Mononuclear cell (primary cell): Measurements from ENCODE around the gene OSCAR. TPM values are rescaled to one million over a fixed set of nuclear protein-coding genes. Genes with fewer than 3 reads are reported as not detected.
A peak's percentile ranks its signal among the peaks of the same experiment; 100 is the strongest.

ENCODE experiments used
- H3K27me3 ChIP-seq: 2 replicates; pipeline ENCODE4 v1.6.0; 2011; ENCODE audit warnings: low read length, control low read depth; ENCODE audit not compliant: insufficient read depth
- H3K4me1 ChIP-seq: 2 replicates; pipeline ENCODE4 v1.5.1; 2011; ENCODE audit warnings: mild to moderate bottlenecking, low read length, control low read depth; ENCODE audit not compliant: insufficient read depth
- H3K4me3 ChIP-seq: 2 replicates; pipeline ENCODE4 v1.5.1; 2011; ENCODE audit warnings: mild to moderate bottlenecking, low read length, moderate library complexity
- H3K9me3 ChIP-seq: 2 replicates; pipeline ENCODE4 v1.5.1; 2011; ENCODE audit warnings: low read depth, mild to moderate bottlenecking, control low read depth, low read length
- total RNA-seq: library from RNA; depleted of rRNA; stranded (reverse); fragments of >200 nt; gene quantifications from one replicate; pipeline ENCODE4 v1.2.3, GENCODE V29; 2012

Gene OSCAR
- total RNA-seq, 1 donor = 8.7 TPM

- peaks cover 21% of the 10 kb centered on the region for H3K4me1 ChIP-seq
- H3K4me3 ChIP-seq = no peak overlapping the region
- no peaks in the 10 kb centered on the region for H3K27me3 ChIP-seq
- H3K9me3 ChIP-seq = no peaks in the 10 kb centered on the region
These were observed 23.3 kb downstream of the OSCAR start for GRCh38 chr19:54077334-54077733.

DNA sequence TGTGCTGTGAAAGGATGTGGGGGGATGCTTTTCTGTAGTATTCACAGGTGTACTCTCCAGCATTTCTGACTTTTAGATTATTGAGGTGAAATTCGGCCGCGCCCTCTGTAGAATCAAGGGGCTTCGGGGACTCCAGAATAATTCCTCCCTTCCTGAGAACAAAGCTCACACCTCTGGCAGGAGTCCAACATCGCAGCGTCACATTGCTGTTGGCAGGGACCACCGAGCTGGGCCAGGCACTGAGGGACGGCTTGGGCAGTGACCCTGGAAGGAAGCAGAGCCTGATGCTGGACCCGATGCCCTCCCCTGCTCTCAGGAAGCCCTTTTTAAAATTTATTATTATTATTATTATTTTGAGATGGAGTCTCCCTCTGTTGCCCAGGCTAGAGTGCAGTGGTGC lies 25.8 kb downstream of the OSCAR start:
- Histone ChIP-seq H3K4me3 (no peak overlapping the region), H3K27me3 (no peaks in the 10 kb centered on the region), H3K9me3 (no peaks in the 10 kb centered on the region), H3K4me1 (peaks cover 11% of the 10 kb centered on the region)

- H3K4me1 ChIP-seq = peaks cover 11% of the 10 kb centered on the region
- H3K9me3 ChIP-seq = no peaks in the 10 kb centered on the region
- no peak overlapping the region for H3K4me3 ChIP-seq
- no peaks in the 10 kb centered on the region for H3K27me3 ChIP-seq
These were observed 26.8 kb downstream of the OSCAR start for GRCh38 chr19:54073829-54074228.

GRCh38 chr19:54069470-54069869 lies 31.1 kb downstream of the OSCAR start:
- Histone ChIP-seq H3K27me3 (no peaks in the 10 kb centered on the region), H3K4me3 (no peak overlapping the region), H3K4me1 (no peaks in the 10 kb centered on the region), H3K9me3 (no peaks in the 10 kb centered on the region)

GRCh38 chr19:54063350-54064116 lies 37.1 kb downstream of the OSCAR start, which contains the start of gene VSTM1:
VSTM1 (minus strand) TSS chr19:54063897; CDS start chr19:54063777, 120 bp downstream.
- Histone ChIP-seq H3K4me3 (peak within 1 kb of the TSS; percentile 22), H3K27me3 (no peaks in the 10 kb centered on the region), H3K9me3 (no peaks in the 10 kb centered on the region), H3K4me1 (peaks cover 26% of the 10 kb centered on the region)

DNA sequence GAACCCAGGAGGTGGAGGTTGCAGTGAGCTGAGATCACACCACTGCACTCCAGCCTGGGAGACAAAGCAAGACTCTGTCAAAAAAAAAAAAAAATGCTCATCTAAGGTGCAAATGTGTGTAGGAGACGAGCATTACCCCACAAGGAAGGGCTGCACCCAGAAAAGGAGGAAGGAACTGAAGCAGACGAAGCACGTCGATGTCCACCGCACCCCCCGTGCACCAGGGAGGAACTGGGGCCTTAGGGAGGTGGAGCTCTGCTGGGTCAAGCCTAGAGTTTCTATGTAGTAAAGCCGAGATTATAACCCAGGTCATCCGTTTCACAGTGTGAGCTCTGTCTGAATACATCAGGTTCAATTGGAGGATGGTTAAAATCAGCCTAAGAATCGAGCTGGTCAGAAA lies 38.0 kb downstream of the OSCAR start:
- H3K4me3 ChIP-seq = no peak overlapping the region
- no peaks in the 10 kb centered on the region for H3K27me3 ChIP-seq
- peaks cover 26% of the 10 kb centered on the region for H3K4me1 ChIP-seq
- no peaks in the 10 kb centered on the region for H3K9me3 ChIP-seq

DNA sequence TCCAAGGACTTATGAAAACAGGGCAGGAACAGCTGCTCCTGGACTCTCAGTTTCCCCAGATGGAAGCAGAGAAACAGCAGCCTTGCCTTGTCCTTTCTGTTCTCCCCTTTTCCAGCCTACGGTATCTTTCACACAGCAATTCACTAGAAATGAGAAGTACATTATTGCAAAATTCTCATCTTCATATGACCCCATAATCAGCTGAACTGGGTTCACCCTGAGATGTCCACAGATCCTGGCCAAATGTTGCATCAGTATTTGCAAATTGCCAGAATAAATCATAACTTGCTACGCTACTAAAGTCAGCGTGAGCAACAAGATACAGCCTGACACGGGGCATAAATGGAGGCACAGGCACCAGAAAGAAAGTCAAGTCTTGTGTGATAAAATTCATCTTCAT lies 53.0 kb downstream of the OSCAR start:
- Histone ChIP-seq H3K9me3 (no peaks in the 10 kb centered on the region), H3K4me1 (peaks cover 41% of the 10 kb centered on the region), H3K27me3 (no peaks in the 10 kb centered on the region), H3K4me3 (no peak overlapping the region)

DNA sequence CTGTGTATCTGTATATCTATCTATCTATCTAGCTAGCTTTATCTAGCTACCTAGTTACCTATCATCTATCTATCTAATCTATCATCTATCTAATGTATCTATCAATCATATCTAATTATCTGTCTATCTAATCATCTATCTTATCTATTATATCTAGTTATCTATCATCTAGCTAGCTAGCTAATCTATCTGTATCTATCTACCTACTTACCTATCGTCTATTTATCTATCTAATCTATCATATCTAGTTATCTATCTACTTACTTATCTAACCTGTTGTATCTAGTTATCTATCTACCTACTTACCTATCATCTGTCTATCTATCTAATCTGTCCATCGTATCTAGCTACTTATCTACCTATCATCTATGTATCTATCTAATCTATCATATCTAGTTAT lies 54.8 kb downstream of the OSCAR start:
- Histone ChIP-seq H3K9me3 (no peaks in the 10 kb centered on the region), H3K4me3 (no peak overlapping the region), H3K27me3 (no peaks in the 10 kb centered on the region), H3K4me1 (peaks cover 41% of the 10 kb centered on the region)

Other genes starting within 250 kb of the OSCAR start
- 51.9 TPM for gene MYADM, start 232.9 kb downstream of the OSCAR start, total RNA-seq
- 0.10 TPM for gene PRKCG, start 218.6 kb downstream of the OSCAR start, total RNA-seq
- not detected for gene CACNG7, start 191.5 kb downstream of the OSCAR start, total RNA-seq
- not detected for gene CACNG8, start 137.9 kb downstream of the OSCAR start, total RNA-seq
- not detected for gene CACNG6, start 109.2 kb downstream of the OSCAR start, total RNA-seq
- gene VSTM1, start 36.9 kb downstream of the OSCAR start, total RNA-seq = 12.4 TPM
- 0.21 TPM for gene TARM1, start 19.4 kb downstream of the OSCAR start, total RNA-seq
- 6.9 TPM for gene NDUFA3, start 2.1 kb upstream of the OSCAR start, total RNA-seq
- 5.7 TPM for gene TFPT, start 14.9 kb upstream of the OSCAR start, total RNA-seq
- 27.8 TPM for gene PRPF31, start 15.0 kb upstream of the OSCAR start, total RNA-seq
- 8.1 TPM for gene CNOT3, start 37.0 kb upstream of the OSCAR start, total RNA-seq
- 11.9 TPM for gene LENG1, start 58.9 kb upstream of the OSCAR start, total RNA-seq
- 0.31 TPM for gene TMC4, start 72.4 kb upstream of the OSCAR start, total RNA-seq
- gene MBOAT7, start 88.8 kb upstream of the OSCAR start, total RNA-seq = 30.3 TPM
- gene TSEN34, start 90.5 kb upstream of the OSCAR start, total RNA-seq = 15.5 TPM
- 2,589 TPM for gene RPS9, start 100.1 kb upstream of the OSCAR start, total RNA-seq
- gene LILRB3, start 122.2 kb upstream of the OSCAR start, total RNA-seq = 51.4 TPM
- 16.9 TPM for gene LILRA6, start 142.0 kb upstream of the OSCAR start, total RNA-seq
- 0.10 TPM for gene LILRB5, start 156.5 kb upstream of the OSCAR start, total RNA-seq
- 27.3 TPM for gene LILRB2, start 180.3 kb upstream of the OSCAR start, total RNA-seq
- gene LILRA5, start 212.4 kb upstream of the OSCAR start, total RNA-seq = 191 TPM
- gene LILRA4, start 238.4 kb upstream of the OSCAR start, total RNA-seq = 4.0 TPM